Prostate gland (tissue), 2 donors: ENCODE data around the gene PLOD3.
"Not testable (repeated sequence)": the region's sequence is repeated elsewhere in the genome, so short reads cannot be mapped to it uniquely, and the experiment has no call there.

Experiments
- CTCF ChIP-seq, 4 experiments: fragments of 200-600 bp in 2 of 4; fragments of 450-650 bp in 2 of 4; sonication (generic) in 2 of 4; IDR thresholded peaks; 1 replicate in 3 of 4; 2 replicates in 1 of 4; pipeline ENCODE4 v1.5.1; 2016 to 2019; ENCODE audit warnings: antibody characterized with exemption in 4 of 4, mild to moderate bottlenecking in 2 of 4, moderate library complexity in 2 of 4
- POLR2A ChIP-seq: fragments of 450-650 bp; IDR thresholded peaks from one replicate; pipeline ENCODE4 v1.6.1; 2016; ENCODE audit warnings: antibody characterized with exemption, mild to moderate bottlenecking
- POLR2AphosphoS5 ChIP-seq: sonication (generic); formaldehyde crosslinking; IDR thresholded peaks from one replicate; pipeline ENCODE4 v1.6.1; 2017; ENCODE audit warnings: antibody characterized with exemption

- not testable (repeated sequence) for TF ChIP-seq POLR2AphosphoS5; CTCF (IDR thresholded peaks at IDR 0.05); POLR2A
Measured at GRCh38 chr7:101203740-101204738, 13.3 kb downstream of the PLOD3 start.
